PC-9 (cell line): Measurements from ENCODE around the gene AKAP6.

ENCODE experiments used
- CTCF ChIP-seq: fragments of 200-600 bp; sonication (generic); conservative IDR thresholded peaks from 2 replicates; pipeline ENCODE4 v1.6.1; 2017; ENCODE audit warnings: mixed run types, antibody characterized with exemption, mild to moderate bottlenecking, moderate library complexity
- EZH2 ChIP-seq: fragments of 200-600 bp; sonication (generic); IDR thresholded peaks from 2 replicates; pipeline ENCODE4 v1.8.0; 2017; ENCODE audit warnings: antibody characterized with exemption, low read depth

- TF ChIP-seq CTCF: no peak
- no peak for TF ChIP-seq EZH2
Measured at GRCh38 chr14:32403688-32404087, 74.6 kb downstream of the AKAP6 start.
